GM12878 (cell line): ENCODE results near the gene VWA3A. TPM values are rescaled to one million over a fixed set of nuclear protein-coding genes. Genes with fewer than 3 reads are reported as not detected.

ENCODE experiments used
- ATF7 ChIP-seq: fragments of 450-650 bp; IDR thresholded peaks from 2 replicates; pipeline ENCODE4 v1.6.1; 2016; ENCODE audit warnings: low read depth, mild to moderate bottlenecking
- CBFB ChIP-seq: IDR thresholded peaks from 2 replicates; pipeline ENCODE4 v1.6.1; 2016; ENCODE audit warnings: antibody characterized with exemption, low read depth
- CBX5 ChIP-seq: sonication (generic); IDR thresholded peaks from 2 replicates; pipeline ENCODE4 v1.6.1; 2016; ENCODE audit warnings: low read depth, moderate library complexity, mild to moderate bottlenecking, inconsistent platforms
- ESRRA ChIP-seq: IDR thresholded peaks from 2 replicates; pipeline ENCODE4 v1.6.1; 2012; ENCODE audit warnings: mild to moderate bottlenecking, low read length, improper control_type of control experiment
- FOXM1 ChIP-seq: IDR thresholded peaks from 2 replicates; pipeline ENCODE4 v1.6.1; 2012; ENCODE audit warnings: low read depth, mild to moderate bottlenecking, inconsistent platforms, low read length, moderate library complexity
- HDGF ChIP-seq: fragments of 450-650 bp; IDR thresholded peaks from 2 replicates; pipeline ENCODE4 v1.6.1; 2016; ENCODE audit warnings: antibody characterized with exemption
- MLLT1 ChIP-seq: fragments of 450-650 bp; IDR thresholded peaks from 2 replicates; pipeline ENCODE4 v1.6.1; 2016; ENCODE audit warnings: mild to moderate bottlenecking
- PML ChIP-seq: IDR thresholded peaks from 2 replicates; pipeline ENCODE4 v1.6.1; 2012; ENCODE audit warnings: low read length, inconsistent platforms
- SKIL ChIP-seq: fragments of 450-650 bp; IDR thresholded peaks from 2 replicates; pipeline ENCODE4 v1.6.1; 2017; ENCODE audit warnings: mild to moderate bottlenecking, low read depth, inconsistent platforms; ENCODE audit not compliant: poor library complexity, severe bottlenecking
- SP1 ChIP-seq: IDR thresholded peaks from one replicate; pipeline ENCODE4 v1.6.1; 2011; ENCODE audit warnings: low read depth, low read length
- SREBF2 ChIP-seq: IDR thresholded peaks from 2 replicates; pipeline ENCODE4 v1.6.1; 2012; ENCODE audit warnings: mild to moderate bottlenecking, low read length
- SRF ChIP-seq, 2 experiments: IDR thresholded peaks; 2 replicates each; pipeline ENCODE4 v1.6.1; 2011; ENCODE audit warnings: low read depth in 2 of 2, low read length in 2 of 2, mild to moderate bottlenecking in 1 of 2, moderate library complexity in 1 of 2
- TAF1 ChIP-seq: IDR thresholded peaks from 2 replicates; pipeline ENCODE4 v1.6.1; 2011; ENCODE audit warnings: mild to moderate bottlenecking, low read depth, low read length, borderline replicate concordance
- ZSCAN29 ChIP-seq: fragments of 450-650 bp; IDR thresholded peaks from 2 replicates; pipeline ENCODE4 v1.6.1; 2017; ENCODE audit warnings: mild to moderate bottlenecking, moderate library complexity
- polyA plus RNA-seq, 11 experiments: library from polyadenylated mRNA; depleted of rRNA in 4 of 11; unstranded in 6 of 11; stranded (reverse) in 5 of 11; fragments of >200 nt; fragmentation: Nextera tagmentation in 4 of 11; fragmentation: Illumina TruSeq in 1 of 11; extraction: Ambion mirVana in 4 of 11; extraction: Trizol in 1 of 11; gene quantifications; 1 replicate in 1 of 11; 2 replicates in 10 of 11; pipeline versions ENCODE4 v1.2.1 to v1.2.3, GENCODE V29; 2011 to 2016; ENCODE audit warnings: inconsistent platforms in 2 of 11, missing spikeins in 2 of 11, low read depth in 1 of 11
- total RNA-seq, 4 experiments: library from RNA; depleted of rRNA in 3 of 4; stranded (reverse); fragments of >200 nt in 3 of 4; fragmentation: Illumina TruSeq in 1 of 4; extraction: Trizol in 1 of 4; gene quantifications; 2 replicates each; pipeline versions ENCODE4 v1.2.1 to v1.2.3, GENCODE V29; 2013 to 2021
- TF ChIP-seq, protein P1 (sequence below): fragments of 450-650 bp; IDR thresholded peaks from 2 replicates; pipeline ENCODE4 v1.6.1; 2014; ENCODE audit warnings: mild to moderate bottlenecking
- TF ChIP-seq, protein P2 (sequence below): fragments of 450-650 bp; IDR thresholded peaks from 2 replicates; pipeline ENCODE4 v1.6.1; 2016; ENCODE audit warnings: mild to moderate bottlenecking, moderate library complexity, borderline replicate concordance
- TF ChIP-seq, protein P3 (sequence below): IDR thresholded peaks from 2 replicates; pipeline ENCODE4 v1.6.1; 2012; ENCODE audit warnings: low read depth, low read length, improper control_type of control experiment
- TF ChIP-seq, protein P4 (sequence below), 3 experiments: IDR thresholded peaks in 2 of 3; conservative IDR thresholded peaks in 1 of 3; 2 replicates each; pipeline ENCODE4 v1.5.1; 2011; ENCODE audit warnings: low read depth in 3 of 3, low read length in 3 of 3, mild to moderate bottlenecking in 3 of 3, control low read depth in 2 of 3, moderate library complexity in 2 of 3, inconsistent platforms in 1 of 3, mixed read lengths in 1 of 3; ENCODE audit not compliant: control insufficient read depth in 2 of 3, insufficient read depth in 1 of 3; ENCODE audit errors: extremely low read depth in 1 of 3

VWA3A gene
- total and polyA plus RNA-seq, 10 of the 15 experiments (the other 5 are each of a cell fraction or from before 2014, with no cell fraction given): 0.01 TPM; not detected in 9

- TF ChIP-seq, protein P1, sequence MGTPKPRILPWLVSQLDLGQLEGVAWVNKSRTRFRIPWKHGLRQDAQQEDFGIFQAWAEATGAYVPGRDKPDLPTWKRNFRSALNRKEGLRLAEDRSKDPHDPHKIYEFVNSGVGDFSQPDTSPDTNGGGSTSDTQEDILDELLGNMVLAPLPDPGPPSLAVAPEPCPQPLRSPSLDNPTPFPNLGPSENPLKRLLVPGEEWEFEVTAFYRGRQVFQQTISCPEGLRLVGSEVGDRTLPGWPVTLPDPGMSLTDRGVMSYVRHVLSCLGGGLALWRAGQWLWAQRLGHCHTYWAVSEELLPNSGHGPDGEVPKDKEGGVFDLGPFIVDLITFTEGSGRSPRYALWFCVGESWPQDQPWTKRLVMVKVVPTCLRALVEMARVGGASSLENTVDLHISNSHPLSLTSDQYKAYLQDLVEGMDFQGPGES: no peak
- TF ChIP-seq SP1: no peak
- TF ChIP-seq TAF1: peak; percentile 49; the same call in 1 of the 2 replicates
- TF ChIP-seq, protein P2, sequence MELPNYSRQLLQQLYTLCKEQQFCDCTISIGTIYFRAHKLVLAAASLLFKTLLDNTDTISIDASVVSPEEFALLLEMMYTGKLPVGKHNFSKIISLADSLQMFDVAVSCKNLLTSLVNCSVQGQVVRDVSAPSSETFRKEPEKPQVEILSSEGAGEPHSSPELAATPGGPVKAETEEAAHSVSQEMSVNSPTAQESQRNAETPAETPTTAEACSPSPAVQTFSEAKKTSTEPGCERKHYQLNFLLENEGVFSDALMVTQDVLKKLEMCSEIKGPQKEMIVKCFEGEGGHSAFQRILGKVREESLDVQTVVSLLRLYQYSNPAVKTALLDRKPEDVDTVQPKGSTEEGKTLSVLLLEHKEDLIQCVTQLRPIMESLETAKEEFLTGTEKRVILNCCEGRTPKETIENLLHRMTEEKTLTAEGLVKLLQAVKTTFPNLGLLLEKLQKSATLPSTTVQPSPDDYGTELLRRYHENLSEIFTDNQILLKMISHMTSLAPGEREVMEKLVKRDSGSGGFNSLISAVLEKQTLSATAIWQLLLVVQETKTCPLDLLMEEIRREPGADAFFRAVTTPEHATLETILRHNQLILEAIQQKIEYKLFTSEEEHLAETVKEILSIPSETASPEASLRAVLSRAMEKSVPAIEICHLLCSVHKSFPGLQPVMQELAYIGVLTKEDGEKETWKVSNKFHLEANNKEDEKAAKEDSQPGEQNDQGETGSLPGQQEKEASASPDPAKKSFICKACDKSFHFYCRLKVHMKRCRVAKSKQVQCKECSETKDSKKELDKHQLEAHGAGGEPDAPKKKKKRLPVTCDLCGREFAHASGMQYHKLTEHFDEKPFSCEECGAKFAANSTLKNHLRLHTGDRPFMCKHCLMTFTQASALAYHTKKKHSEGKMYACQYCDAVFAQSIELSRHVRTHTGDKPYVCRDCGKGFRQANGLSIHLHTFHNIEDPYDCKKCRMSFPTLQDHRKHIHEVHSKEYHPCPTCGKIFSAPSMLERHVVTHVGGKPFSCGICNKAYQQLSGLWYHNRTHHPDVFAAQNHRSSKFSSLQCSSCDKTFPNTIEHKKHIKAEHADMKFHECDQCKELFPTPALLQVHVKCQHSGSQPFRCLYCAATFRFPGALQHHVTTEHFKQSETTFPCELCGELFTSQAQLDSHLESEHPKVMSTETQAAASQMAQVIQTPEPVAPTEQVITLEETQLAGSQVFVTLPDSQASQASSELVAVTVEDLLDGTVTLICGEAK: peak; percentile 73; the same call in 1 of the 2 replicates
- no peak for TF ChIP-seq SRF (IDR thresholded peaks at IDR 0.05; ENCODE audit: low read depth in 2 of 2, low read length in 2 of 2)
- 0 out of 2 replicates have a peak, but pooled peaks have one; percentile 27 for TF ChIP-seq MLLT1
- TF ChIP-seq PML: no peak
- no peak for TF ChIP-seq SREBF2
- TF ChIP-seq ATF7: no peak
- TF ChIP-seq ZSCAN29: 0 out of 2 replicates have a peak, but pooled peaks have one; percentile 62
- no peak for TF ChIP-seq HDGF
- TF ChIP-seq, protein P3, sequence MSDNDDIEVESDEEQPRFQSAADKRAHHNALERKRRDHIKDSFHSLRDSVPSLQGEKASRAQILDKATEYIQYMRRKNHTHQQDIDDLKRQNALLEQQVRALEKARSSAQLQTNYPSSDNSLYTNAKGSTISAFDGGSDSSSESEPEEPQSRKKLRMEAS: peak; percentile 96
- TF ChIP-seq ESRRA: no peak
- TF ChIP-seq SKIL: no peak
- peak; percentile 71; the same call in 1 of the 2 replicates for TF ChIP-seq CBX5
- TF ChIP-seq CBFB: no peak
- TF ChIP-seq, protein P4, sequence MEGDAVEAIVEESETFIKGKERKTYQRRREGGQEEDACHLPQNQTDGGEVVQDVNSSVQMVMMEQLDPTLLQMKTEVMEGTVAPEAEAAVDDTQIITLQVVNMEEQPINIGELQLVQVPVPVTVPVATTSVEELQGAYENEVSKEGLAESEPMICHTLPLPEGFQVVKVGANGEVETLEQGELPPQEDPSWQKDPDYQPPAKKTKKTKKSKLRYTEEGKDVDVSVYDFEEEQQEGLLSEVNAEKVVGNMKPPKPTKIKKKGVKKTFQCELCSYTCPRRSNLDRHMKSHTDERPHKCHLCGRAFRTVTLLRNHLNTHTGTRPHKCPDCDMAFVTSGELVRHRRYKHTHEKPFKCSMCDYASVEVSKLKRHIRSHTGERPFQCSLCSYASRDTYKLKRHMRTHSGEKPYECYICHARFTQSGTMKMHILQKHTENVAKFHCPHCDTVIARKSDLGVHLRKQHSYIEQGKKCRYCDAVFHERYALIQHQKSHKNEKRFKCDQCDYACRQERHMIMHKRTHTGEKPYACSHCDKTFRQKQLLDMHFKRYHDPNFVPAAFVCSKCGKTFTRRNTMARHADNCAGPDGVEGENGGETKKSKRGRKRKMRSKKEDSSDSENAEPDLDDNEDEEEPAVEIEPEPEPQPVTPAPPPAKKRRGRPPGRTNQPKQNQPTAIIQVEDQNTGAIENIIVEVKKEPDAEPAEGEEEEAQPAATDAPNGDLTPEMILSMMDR (IDR thresholded peaks at IDR 0.05 in 2 of 3, conservative IDR thresholded peaks at IDR 0.05 in 1 of 3; ENCODE audit: control insufficient read depth in 2 of 3, extremely low read depth in 1 of 3, insufficient read depth in 1 of 3, low read depth in 3 of 3, low read length in 3 of 3): peak; percentile 76 to 93 (median 76)
- no peak for TF ChIP-seq FOXM1
Measured at GRCh38 chr16:22206013-22206841, 113.9 kb downstream of the VWA3A start, which contains the start of gene EEF2K (continued).
